Coronary artery (tissue), 2 donors: ENCODE measurements around the gene CHTF8.

Experiments used
- DNase-seq: peaks from one replicate; pipeline ENCODE4 v3.0.0-alpha.2; 2017; ENCODE audit warnings: low spot score
- H3K27ac ChIP-seq, 2 donors: fragments of 200-600 bp; sonication (generic); one replicate each; pipeline ENCODE4 v1.5.1; 2016 to 2019
- H3K4me3 ChIP-seq: fragments of 200-600 bp; sonication (generic); 2 replicates; pipeline ENCODE4 v1.5.1; 2016; ENCODE audit warnings: mild to moderate bottlenecking, moderate library complexity
- CTCF ChIP-seq: fragments of 200-600 bp; sonication (generic); IDR thresholded peaks from one replicate; pipeline ENCODE4 v1.5.1; 2019; ENCODE audit warnings: antibody characterized with exemption

The CHTF8 gene

GRCh38 chr16:69169051-69169450, 36.7 kb upstream of the CHTF8 start:
- TF ChIP-seq CTCF, result no peak
- Histone ChIP-seq H3K27ac (no peak overlapping the region), H3K4me3 (no peak overlapping the region)
- no peak for DNase-seq

- H3K4me3 ChIP-seq, result no peak overlapping the region
- H3K27ac ChIP-seq, result no peak overlapping the region
- no peak for DNase-seq
- TF ChIP-seq CTCF, result no peak
Observed at GRCh38 chr16:69166946-69167930, 34.9 kb upstream of the CHTF8 start.

GRCh38 chr16:69166221-69166833, 33.9 kb upstream of the CHTF8 start:
- Histone ChIP-seq H3K27ac (no peak overlapping the region), H3K4me3 (no peak overlapping the region)
- no peak for DNase-seq
- no peak for TF ChIP-seq CTCF

- H3K27ac ChIP-seq, result no peak overlapping the region
- no peak overlapping the region for H3K4me3 ChIP-seq
- TF ChIP-seq CTCF, result no peak
- no peak for DNase-seq
Observed at GRCh38 chr16:69165584-69165983, 33.2 kb upstream of the CHTF8 start.

- no peak for TF ChIP-seq CTCF
- no peak for DNase-seq
- Histone ChIP-seq H3K27ac (no peak overlapping the region), H3K4me3 (no peak overlapping the region)
Observed at GRCh38 chr16:69160192-69160591, 27.8 kb upstream of the CHTF8 start.

GRCh38 chr16:69157196-69157595, 24.8 kb upstream of the CHTF8 start:
- TF ChIP-seq CTCF, result no peak
- Histone ChIP-seq H3K27ac (no peak overlapping the region), H3K4me3 (no peak overlapping the region)
- DNase-seq, result no peak
